IMR-90 (cell line): ENCODE measurements around the gene SHISAL1. TPM values are rescaled to one million over a fixed set of nuclear protein-coding genes. Genes with fewer than 3 reads are reported as not detected.
A peak's percentile ranks its signal among the peaks of the same experiment; 100 is the strongest.

Experiments used
- ATAC-seq: fragments of 200-7000 bp; cut with Tn5 transposase; 2 replicates; pipeline ENCODE4 v1.9.1; 2020; ENCODE audit warnings: low read depth, mild to moderate bottlenecking, moderate library complexity
- BruUV-seq: library from RNA; stranded (reverse); fragments of 400-500 nt; replicated peaks from 2 replicates; lab custom pipeline; 2021; lab: Mats Ljungman, UMichigan
- CTCF ChIA-PET: fragments of 300-600 bp; formaldehyde crosslinking; extraction: SDS; loops from one replicate; lab custom pipeline; 2021; ENCODE audit warnings: antibody characterized with exemption; lab: Yijun Ruan, JAX
- POLR2A ChIA-PET: fragments of 300-600 bp; sonication (Branson Sonifier 250); formaldehyde crosslinking; loops from one replicate; lab custom pipeline; 2022; ENCODE audit warnings: antibody characterized with exemption; ENCODE audit not compliant: unreplicated experiment; lab: Charles Lee
- DNase-seq: peaks from one replicate; pipeline ENCODE4 v3.0.0; 2013
- H2AFZ ChIP-seq: replicated peaks from 2 replicates; pipeline ENCODE3; 2013; ENCODE audit warnings: low read length, mild to moderate bottlenecking; ENCODE audit not compliant: poor library complexity
- H2AK5ac ChIP-seq: 2 replicates; pipeline ENCODE4 v1.6.1; 2013; ENCODE audit warnings: low read depth, low read length, inconsistent platforms
- H2AK9ac ChIP-seq: replicated peaks from 2 replicates; pipeline ENCODE3; 2013; ENCODE audit warnings: mild to moderate bottlenecking, low read depth, low read length, moderate library complexity; ENCODE audit not compliant: poor library complexity
- H2BK120ac ChIP-seq: 2 replicates; pipeline ENCODE4 v1.6.1; 2013; ENCODE audit warnings: low read depth, low read length, inconsistent platforms
- H2BK15ac ChIP-seq: 3 replicates; pipeline ENCODE4 v1.6.1; 2013; ENCODE audit warnings: low read depth, low read length, inconsistent platforms
- H2BK20ac ChIP-seq: 2 replicates; pipeline ENCODE4 v1.6.1; 2013; ENCODE audit warnings: low read depth, mild to moderate bottlenecking, inconsistent platforms, low read length, moderate library complexity
- H2BK5ac ChIP-seq: 2 replicates; pipeline ENCODE4 v1.6.1; 2013; ENCODE audit warnings: mild to moderate bottlenecking, low read depth, low read length, inconsistent platforms; ENCODE audit not compliant: poor library complexity, severe bottlenecking
- H3K14ac ChIP-seq: replicated peaks from 2 replicates; pipeline ENCODE4 v1.6.1; 2013; ENCODE audit warnings: low read depth, low read length, inconsistent platforms
- H3K18ac ChIP-seq: 2 replicates; pipeline ENCODE4 v1.6.1; 2013; ENCODE audit warnings: low read depth, low read length, control low read depth
- H3K23ac ChIP-seq: 2 replicates; pipeline ENCODE4 v1.6.1; 2013; ENCODE audit warnings: low read depth, low read length, inconsistent platforms
- H3K27ac ChIP-seq: 2 replicates; pipeline ENCODE4 v1.5.1; 2013; ENCODE audit warnings: mild to moderate bottlenecking, control low read depth, low read length; ENCODE audit not compliant: insufficient read depth
- H3K27me3 ChIP-seq: 2 replicates; pipeline ENCODE4 v1.6.1; 2013; ENCODE audit warnings: low read length; ENCODE audit not compliant: control insufficient read depth, insufficient read depth
- H3K36me3 ChIP-seq: 2 replicates; pipeline ENCODE4 v1.6.1; 2013; ENCODE audit warnings: low read length, mixed read lengths; ENCODE audit not compliant: control insufficient read depth, insufficient read depth
- H3K4ac ChIP-seq: 2 replicates; pipeline ENCODE4 v1.6.1; 2013; ENCODE audit warnings: low read depth, low read length, inconsistent platforms
- H3K4me1 ChIP-seq: 2 replicates; pipeline ENCODE4 v1.6.1; 2013; ENCODE audit warnings: low read length, mixed read lengths; ENCODE audit not compliant: control insufficient read depth, insufficient read depth
- H3K4me2 ChIP-seq: 2 replicates; pipeline ENCODE4 v1.6.1; 2013; ENCODE audit warnings: low read depth, mild to moderate bottlenecking, control low read depth, low read length, moderate library complexity
- H3K4me3 ChIP-seq: 2 replicates; pipeline ENCODE4 v1.5.1; 2013; ENCODE audit warnings: low read depth, mild to moderate bottlenecking, control low read depth, low read length, moderate library complexity; ENCODE audit not compliant: insufficient read depth
- H3K56ac ChIP-seq: 2 replicates; pipeline ENCODE4 v1.6.1; 2013; ENCODE audit warnings: low read length, inconsistent platforms; ENCODE audit not compliant: insufficient read depth; ENCODE audit errors: extremely low read depth
- H3K79me1 ChIP-seq, 2 experiments: 2 replicates each; pipeline ENCODE4 v1.6.1; 2013; ENCODE audit warnings: low read length in 2 of 2, inconsistent platforms in 1 of 2, low read depth in 1 of 2
- H3K9ac ChIP-seq: 2 replicates; pipeline ENCODE4 v1.6.1; 2013; ENCODE audit warnings: low read depth, low read length, control low read depth
- H3K9me1 ChIP-seq: 2 replicates; pipeline ENCODE4 v1.6.1; 2013; ENCODE audit warnings: low read length, inconsistent platforms; ENCODE audit not compliant: insufficient read depth
- H3K9me3 ChIP-seq: 2 replicates; pipeline ENCODE4 v1.6.1; 2013; ENCODE audit warnings: low read length; ENCODE audit not compliant: control insufficient read depth, insufficient read depth
- H4K20me1 ChIP-seq: 2 replicates; pipeline ENCODE4 v1.6.1; 2013; ENCODE audit warnings: low read length, inconsistent platforms; ENCODE audit not compliant: insufficient read depth
- H4K5ac ChIP-seq: 2 replicates; pipeline ENCODE4 v1.6.1; 2013; ENCODE audit warnings: mild to moderate bottlenecking, low read depth, low read length, control low read depth
- H4K8ac ChIP-seq, 2 experiments: 2 replicates each; pipeline ENCODE4 v1.6.1; 2013; ENCODE audit warnings: low read depth in 2 of 2, low read length in 2 of 2, control low read depth in 1 of 2, inconsistent platforms in 1 of 2
- H4K91ac ChIP-seq: 2 replicates; pipeline ENCODE4 v1.6.1; 2013; ENCODE audit warnings: low read depth, low read length, inconsistent platforms; ENCODE audit not compliant: insufficient read depth
- BHLHE40 ChIP-seq: fragments of 150-350 bp; IDR thresholded peaks from 2 replicates; pipeline ENCODE4 v1.6.1; 2016; ENCODE audit warnings: mild to moderate bottlenecking, low read depth, low read length
- CHD1 ChIP-seq: IDR thresholded peaks from 2 replicates; pipeline ENCODE4 v1.6.1; 2012; ENCODE audit warnings: low read depth, low read length, improper control_type of control experiment
- WGBS, 2 experiments: methylation state at CpG; one replicate each; pipeline versions ENCODE4 v1.1.5 to v1.1.7; 2013; ENCODE audit warnings: missing lambda C conversion rate in 2 of 2; ENCODE audit not compliant: insufficient read length in 1 of 2; ENCODE audit errors: extremely low coverage in 2 of 2; 5-methylcytosine and 5-hydroxymethylcytosine counted together
- dilution Hi-C: fragments of 300-500 bp; cut with HindIII; formaldehyde crosslinking; loops from one replicate; pipeline ENCODE4 v1.14.3; 2018; ENCODE audit warnings: low sequenced_read_pairs; ENCODE audit not compliant: unreplicated experiment
- in situ Hi-C: fragments of 300-500 bp; cut with MboI; formaldehyde crosslinking; loops from 3 replicates; pipeline ENCODE4 v1.14.3; 2019; ENCODE audit warnings: low sequenced_read_pairs, inconsistent platforms, mixed read lengths
- intact Hi-C: fragments of 100-400 bp; cut with micrococcal nuclease; formaldehyde crosslinking; loops from 2 replicates; pipeline ENCODE4 v1.10.0; 2022
- polyA plus RNA-seq, 3 experiments: library from polyadenylated mRNA; depleted of rRNA; stranded (reverse); fragments of >200 nt; gene quantifications; 2 replicates each; pipeline ENCODE4 v1.2.3, GENCODE V29; 2012; ENCODE audit warnings: low replicate concordance in 1 of 3
- total RNA-seq: library from RNA; depleted of rRNA; stranded (reverse); fragments of >200 nt; gene quantifications from 2 replicates; pipeline ENCODE4 v1.2.3, GENCODE V29; 2012

SHISAL1 gene
- total and polyA plus RNA-seq, 2 of the 4 experiments (the other 2 are of a cell fraction) = 1.0 to 1.4 TPM

GRCh38 chr22:44307509-44308169 lies 5.1 kb downstream of the SHISAL1 start:
- ChIA-PET POLR2A (no interaction called here), CTCF (no interaction called here)
- H3K14ac ChIP-seq = no peak overlapping the region
- H3K4ac ChIP-seq = peak overlapping the region; percentile 17; the same call in 1 of the 2 replicates
- no peak overlapping the region for H2AK9ac ChIP-seq
- intact Hi-C loops (no loop called here), in situ Hi-C loops (no loop called here), dilution Hi-C loops (no loop called here)
- DNase-seq (peak; percentile 19), ATAC-seq (no peak)
- peak overlapping the region; percentile 48 for H2BK120ac ChIP-seq
- H4K91ac ChIP-seq = 0 out of 2 replicates have a peak overlapping the region, but pooled peaks have one; percentile 28
- no peaks in the 10 kb centered on the region for H4K20me1 ChIP-seq
- no peaks in the 10 kb centered on the region for H3K9me3 ChIP-seq
- no peak overlapping the region for H3K4me3 ChIP-seq
- no peak overlapping the region for H4K8ac ChIP-seq
- H3K23ac ChIP-seq = no peak overlapping the region
- peaks cover 26% of the 10 kb centered on the region for H3K4me1 ChIP-seq
- no peak overlapping the region for H3K27ac ChIP-seq
- no peak overlapping the region for H4K5ac ChIP-seq
- BruUV-seq = no TSS peak
- H3K18ac ChIP-seq = no peak overlapping the region
- no peaks in the 10 kb centered on the region for H3K27me3 ChIP-seq
- H2AFZ ChIP-seq = no peak overlapping the region
- no peak overlapping the region for H3K9ac ChIP-seq
- TF ChIP-seq CHD1 = no peak
- 0 out of 2 replicates have a peak, but pooled peaks have one; percentile 4 for TF ChIP-seq BHLHE40
- H3K4me2 ChIP-seq = no peak overlapping the region
- H3K79me1 ChIP-seq = no peaks in the 10 kb centered on the region
- H3K56ac ChIP-seq = no peak overlapping the region
- H3K36me3 ChIP-seq = no peaks in the 10 kb centered on the region
- peak overlapping the region; percentile 24 for H2BK20ac ChIP-seq
- H2BK5ac ChIP-seq = no peak overlapping the region
- H2BK15ac ChIP-seq = no peak overlapping the region; the same call in 2 of the 3 replicates
- WGBS, 2 experiments = 63% methylated on average over 6 of the region's 20 CpGs; no CpG with 5 or more reads in 1 of the 2 experiments
- H2AK5ac ChIP-seq = peak overlapping the region; percentile 86
- peaks cover 21% of the 10 kb centered on the region; the same call in 1 of the 2 replicates for H3K9me1 ChIP-seq
